Stimulated activated CD4-positive, alpha-beta T cell treated with anti-CD3 and anti-CD28 coated beads, Interleukin-4, amount 100 ng/mL, for 48 hours (primary cell): Measurements from ENCODE around the gene TEX264.

Experiments used
- DNase-seq, 2 donors: peaks; one replicate each; pipeline ENCODE4 v3.0.0-alpha.2; 2020; ENCODE audit warnings: low read depth in 2 of 2

TEX264 gene

DNA sequence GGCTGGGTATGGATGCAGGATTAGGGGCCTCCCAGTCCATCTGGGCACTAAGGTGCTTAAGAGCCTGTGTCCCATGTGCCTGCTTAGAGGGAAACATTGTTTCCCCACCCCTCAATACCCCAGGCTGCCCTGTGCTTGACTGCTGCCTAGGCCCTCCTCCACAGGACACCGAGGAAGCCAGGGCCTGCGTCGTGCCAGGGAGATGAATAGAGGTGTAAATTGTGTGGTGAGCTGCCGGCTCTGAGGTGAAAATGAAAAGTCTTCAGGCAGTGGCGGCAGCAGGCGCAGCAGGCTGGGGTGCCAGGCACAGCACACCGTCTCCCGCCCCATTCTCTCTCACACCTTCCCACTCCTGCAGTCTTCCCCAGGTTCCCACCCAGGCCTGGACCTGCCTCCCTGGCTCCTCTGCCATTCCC is 21.9 kb downstream of the TEX264 start:
- no peak for DNase-seq

DNA sequence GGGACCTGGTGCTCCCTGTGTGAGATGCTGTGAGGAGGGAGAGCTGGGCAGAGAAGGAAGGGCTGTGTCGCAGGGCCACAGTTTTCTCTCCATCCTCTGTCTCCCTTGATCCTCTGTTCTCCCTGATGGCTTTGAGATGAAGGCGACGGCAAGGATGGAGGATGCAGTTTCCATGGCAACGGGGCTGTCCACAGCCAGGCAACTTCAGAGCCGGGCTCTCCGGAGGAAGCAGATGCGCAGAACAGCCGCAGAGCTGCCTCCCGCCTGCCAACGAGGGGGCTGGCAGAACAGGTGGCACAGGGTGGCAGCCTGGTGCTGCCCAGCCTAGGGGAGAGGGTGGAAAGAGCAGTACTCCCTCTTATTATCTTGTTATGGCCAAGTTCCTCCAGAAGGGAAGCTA is 25.9 kb downstream of the TEX264 start:
- DNase-seq = no peak

DNA sequence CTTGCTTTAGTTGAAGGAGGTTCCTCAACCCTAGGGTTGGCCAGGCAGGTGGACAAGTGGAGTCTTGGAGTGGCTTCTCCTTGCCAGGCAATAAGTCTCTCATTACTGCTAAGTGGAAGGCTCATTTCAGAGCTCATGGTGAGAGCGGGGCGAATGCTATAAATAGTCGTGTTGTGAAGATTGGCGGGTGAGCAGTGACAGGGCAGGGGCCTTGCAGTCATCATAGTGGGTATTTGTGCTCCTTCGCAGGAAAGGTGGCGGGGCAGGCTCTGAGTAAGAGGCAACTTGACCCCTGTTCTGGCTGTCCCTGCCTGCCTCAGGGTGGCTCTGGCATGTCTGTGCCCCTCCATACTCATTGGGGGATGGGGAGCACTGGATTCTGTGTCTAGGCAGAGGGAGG is 27.2 kb downstream of the TEX264 start:
- no peak for DNase-seq

GRCh38 chr3:51700403-51700802 is 29.4 kb downstream of the TEX264 start:
- no peak for DNase-seq

DNA sequence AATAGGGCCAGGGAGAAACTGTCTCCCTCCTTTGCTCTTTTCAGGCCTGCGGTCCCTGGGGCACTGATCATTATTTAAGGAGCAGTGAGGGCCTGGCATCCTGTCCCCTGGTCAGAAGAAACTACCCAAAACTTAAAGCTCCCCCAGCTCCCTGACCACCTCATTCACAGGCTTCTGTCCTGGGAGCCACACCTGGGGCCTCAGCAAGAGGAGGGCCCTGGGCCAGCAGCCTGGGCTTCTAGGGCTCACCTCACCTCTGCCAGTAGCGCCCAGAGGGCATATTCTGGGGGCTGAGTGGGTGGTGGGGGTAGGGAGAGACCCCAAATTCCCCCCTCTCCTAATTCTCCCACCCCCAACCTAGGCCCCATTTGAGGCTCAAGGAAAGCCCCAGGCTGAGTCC is 31.1 kb downstream of the TEX264 start:
- DNase-seq = no peak

DNA sequence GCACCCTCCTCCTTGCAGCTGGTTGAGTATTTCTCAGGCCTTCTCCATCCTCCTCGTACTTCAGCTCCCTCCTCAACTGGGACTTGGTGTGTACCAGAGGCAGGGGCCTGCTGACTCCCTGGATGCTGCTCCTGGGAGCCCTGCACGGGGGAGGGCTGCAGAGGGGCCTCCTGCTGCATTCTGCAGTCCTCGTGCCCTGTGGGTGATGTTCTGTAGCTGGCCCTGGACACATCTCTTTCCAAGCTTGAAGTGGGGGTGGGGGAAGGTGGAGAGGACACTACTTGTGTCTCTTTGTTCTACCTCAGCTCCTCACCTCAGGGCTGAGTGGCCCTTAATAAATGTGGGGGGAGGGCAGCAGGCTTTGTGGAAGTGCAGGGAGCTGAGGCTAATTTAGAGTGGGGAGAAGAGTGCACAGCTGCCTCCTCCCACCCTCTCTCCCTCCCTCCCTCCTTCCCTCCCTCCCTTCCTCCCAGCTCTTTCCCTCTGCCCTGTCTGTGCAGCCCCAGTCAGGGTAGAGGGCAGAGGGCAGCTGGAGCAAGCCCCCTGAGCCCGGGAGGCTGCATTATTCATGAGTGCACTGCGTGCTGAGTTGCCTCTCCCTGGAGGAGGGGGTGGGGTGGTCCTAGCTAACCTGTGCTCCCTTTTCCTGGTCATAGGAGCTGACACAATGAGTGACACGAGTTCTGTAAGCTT is 32.2 kb downstream of the TEX264 start:
- no peak for DNase-seq

DNA sequence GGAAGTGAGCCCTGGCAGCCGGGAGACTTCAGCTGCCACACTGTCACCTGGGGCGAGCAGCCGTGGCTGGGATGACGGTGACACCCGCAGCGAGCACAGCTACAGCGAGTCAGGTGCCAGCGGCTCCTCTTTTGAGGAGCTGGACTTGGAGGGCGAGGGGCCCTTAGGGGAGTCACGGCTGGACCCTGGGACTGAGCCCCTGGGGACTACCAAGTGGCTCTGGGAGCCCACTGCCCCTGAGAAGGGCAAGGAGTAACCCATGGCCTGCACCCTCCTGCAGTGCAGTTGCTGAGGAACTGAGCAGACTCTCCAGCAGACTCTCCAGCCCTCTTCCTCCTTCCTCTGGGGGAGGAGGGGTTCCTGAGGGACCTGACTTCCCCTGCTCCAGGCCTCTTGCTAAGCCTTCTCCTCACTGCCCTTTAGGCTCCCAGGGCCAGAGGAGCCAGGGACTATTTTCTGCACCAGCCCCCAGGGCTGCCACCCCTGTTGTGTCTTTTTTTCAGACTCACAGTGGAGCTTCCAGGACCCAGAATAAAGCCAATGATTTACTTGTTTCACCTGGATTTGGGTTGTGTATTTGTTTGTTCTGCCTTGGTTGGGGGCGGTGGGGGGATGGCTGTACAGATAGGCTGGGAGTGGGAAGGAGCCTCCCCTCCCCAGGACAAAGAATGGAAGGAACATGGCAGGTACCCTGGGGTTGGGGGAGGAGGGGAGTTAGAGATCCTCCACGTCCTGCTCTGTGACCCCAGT is 32.9 kb downstream of the TEX264 start:
- DNase-seq = no peak

DNA sequence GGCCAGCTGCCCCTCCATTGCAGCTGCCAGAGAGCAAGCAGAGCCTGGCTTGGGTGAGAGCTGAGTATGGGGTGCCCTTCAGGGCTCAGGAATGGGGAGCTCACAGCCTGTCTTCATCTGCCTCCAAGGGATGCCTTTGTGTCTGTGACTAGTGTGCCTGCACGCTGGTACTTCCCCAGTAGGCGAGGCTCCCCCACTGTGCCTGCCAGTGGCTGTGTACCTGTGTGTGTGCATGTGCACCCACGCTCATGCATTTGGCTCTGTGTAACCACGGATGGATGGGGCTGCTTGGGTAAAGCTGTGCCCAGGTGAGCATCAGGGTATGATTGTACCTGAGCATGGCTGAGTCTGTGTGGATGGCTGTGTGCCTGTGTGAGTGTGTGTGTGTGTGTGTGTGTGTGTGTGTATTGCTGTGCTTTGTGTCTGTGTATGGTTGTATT is 33.5 kb downstream of the TEX264 start:
- DNase-seq = no peak

DNA sequence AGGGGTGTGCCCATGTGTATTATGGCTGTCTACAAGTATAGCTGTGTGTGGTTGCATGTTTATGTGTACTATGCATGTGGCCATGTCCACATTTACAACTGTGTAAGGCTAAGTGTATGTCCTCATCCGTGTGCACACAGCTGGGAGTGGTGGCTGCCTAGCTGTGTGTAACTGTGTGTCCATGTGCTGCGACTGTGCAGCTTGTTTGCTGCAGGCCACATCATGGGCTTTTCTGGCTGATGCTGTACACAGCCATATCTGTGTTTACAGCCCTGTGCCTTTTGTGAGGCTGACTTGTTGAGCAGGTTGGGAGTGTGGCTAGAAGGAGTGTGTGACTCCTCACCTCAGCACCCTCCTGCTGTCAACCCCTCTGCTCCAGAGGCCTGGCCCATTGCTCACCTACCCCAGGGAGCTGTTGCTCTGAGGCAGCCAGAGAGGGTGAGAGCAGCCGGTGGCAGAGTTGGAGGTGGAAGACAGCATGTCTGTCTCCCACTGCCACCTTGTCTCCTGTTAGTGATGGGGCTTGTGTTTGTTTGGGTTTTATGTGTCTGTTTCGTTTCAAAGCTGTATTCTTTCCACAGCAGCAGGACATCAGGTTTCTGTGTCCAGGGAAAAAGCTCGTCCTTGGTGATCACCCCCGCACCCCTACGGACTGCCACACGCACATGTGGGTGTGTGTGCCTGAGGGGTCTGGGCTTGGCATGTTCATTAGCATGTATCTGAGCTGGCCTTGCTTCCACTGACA is 34.4 kb downstream of the TEX264 start:
- DNase-seq = no peak

- no peak for DNase-seq
Observed at GRCh38 chr3:51706021-51706485, 35.0 kb downstream of the TEX264 start.

DNA sequence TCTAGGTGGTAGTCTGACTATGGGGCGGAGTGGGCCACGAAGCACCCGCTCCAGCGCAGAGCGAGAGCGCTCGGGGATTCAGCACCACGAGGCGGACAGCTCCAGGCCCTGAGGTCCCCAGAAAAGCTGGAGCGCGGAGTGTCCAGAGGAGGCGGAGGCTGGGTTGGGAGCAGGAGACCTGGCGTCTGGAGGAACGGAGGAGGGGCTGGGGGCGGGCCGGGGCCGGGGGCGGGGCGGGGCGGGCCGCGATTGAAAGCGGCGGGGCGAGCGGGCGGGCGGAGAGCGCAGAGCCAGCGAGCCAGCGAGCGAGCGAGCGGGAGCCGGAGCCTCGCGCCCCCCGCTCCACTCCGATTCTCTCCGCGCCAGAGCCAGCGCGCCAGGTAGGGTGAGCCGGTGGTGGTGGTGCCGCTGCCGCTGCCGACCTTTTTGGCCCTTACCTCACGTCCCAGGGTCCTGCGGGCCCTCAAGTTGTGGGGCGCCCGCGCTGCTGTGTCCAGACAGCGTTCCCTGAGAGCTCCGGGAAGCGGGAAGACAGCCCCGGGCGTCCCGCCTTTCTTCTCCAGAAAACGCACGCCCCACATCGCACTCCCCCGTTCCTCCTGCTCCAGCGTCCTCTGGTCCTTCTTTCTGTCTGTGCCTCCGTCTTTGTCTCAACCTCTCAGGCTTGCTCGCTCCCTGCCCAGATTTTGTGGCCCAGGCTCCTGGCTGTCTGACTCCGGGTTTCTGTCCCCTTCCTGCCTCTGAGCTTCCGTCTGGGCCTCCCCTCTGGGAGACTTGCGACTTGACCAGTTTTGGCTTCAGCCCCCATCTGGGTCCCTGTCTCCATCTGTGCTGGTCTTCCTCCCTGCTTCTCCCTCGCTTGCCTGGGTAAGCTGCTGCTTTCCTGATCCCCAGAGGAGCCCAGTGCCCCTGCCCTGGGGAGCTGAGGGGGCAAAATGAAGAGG is 36.0 kb downstream of the TEX264 start, which contains the start of gene GRM2:
Gene GRM2, plus strand, starts transcription at position 281 of the 944 bp plus-strand sequence. CDS start 1,916 bp downstream, outside the sequence.
- no peak for DNase-seq

GRCh38 chr3:51708216-51708845 is 37.3 kb downstream of the TEX264 start:
- no peak for DNase-seq

GRCh38 chr3:51709004-51709420 is 38.0 kb downstream of the TEX264 start:
- DNase-seq = no peak

DNA sequence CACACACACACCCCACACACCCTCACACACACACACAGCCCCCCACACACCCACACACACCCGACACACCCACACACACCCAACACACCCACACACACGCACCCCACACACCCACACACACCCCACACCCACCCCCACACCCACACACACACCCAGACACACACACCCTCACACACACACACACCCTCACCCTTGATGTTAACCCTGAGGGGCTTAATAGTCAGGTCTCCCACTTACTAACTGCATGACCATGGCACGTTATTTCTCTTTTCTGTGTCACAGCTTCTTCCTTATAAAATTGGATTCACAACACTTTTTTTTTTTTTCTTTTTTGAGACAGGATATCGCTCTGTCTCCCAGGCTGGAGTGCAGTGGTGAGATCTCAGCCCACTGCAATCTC is 38.6 kb downstream of the TEX264 start:
- DNase-seq = no peak

- no peak for DNase-seq
Observed at GRCh38 chr3:51710631-51711351, 39.7 kb downstream of the TEX264 start.

DNA sequence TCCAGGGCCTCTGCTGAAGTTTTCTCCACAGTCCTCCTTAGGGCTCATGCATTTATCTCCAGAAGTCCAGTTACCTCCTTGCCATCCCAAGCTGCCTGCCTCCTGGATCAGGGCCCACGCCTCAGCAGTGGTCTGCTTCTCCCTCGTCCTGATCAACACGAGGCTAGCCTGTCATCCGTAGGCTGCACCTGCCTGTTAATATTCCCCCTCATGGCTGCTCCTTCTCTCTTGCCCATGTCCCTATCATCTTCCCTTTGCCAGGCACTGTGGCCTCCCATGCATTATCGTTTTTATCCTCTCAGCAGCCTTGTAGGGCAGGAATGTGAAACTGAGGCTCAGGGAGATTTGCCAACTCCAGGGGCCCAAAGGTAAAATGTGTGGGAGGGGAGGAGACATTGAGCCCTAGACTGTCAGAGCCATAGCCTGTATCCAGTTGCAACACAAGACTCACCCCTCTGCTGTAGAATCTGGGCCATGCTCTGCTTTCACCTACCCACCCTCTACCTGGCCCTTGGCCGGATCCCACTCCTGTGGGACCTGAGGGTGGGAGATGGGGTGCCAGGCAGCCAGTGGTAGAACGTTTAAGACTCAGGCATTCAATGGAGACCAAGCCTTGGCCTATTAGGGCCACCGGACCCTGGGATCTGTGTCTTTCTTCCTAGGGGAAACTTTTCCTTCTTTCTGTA is 40.4 kb downstream of the TEX264 start:
- DNase-seq = no peak

DNA sequence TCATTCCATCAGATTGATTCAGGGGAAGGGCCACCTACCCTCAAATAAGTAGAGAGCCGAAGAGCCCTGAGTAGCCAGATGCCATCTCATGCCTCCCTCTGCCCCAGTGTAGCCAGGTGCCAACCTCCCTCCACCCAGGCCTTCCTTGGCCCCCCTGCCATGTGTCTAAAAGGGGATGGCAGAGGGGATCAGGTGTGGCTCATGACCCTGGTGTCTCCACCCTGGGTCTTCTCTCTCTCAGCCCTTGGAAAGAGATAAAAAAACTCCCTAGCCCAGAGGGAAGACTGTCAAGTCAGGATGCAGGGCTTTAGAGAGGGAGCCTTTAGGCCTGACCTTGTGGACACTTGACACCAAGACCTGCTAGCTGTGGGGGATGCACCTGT is 41.0 kb downstream of the TEX264 start:
- no peak for DNase-seq

DNA sequence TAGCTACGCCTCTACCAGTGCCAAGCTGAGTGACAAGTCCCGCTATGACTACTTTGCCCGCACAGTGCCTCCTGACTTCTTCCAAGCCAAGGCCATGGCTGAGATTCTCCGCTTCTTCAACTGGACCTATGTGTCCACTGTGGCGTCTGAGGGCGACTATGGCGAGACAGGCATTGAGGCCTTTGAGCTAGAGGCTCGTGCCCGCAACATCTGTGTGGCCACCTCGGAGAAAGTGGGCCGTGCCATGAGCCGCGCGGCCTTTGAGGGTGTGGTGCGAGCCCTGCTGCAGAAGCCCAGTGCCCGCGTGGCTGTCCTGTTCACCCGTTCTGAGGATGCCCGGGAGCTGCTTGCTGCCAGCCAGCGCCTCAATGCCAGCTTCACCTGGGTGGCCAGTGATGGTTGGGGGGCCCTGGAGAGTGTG is 41.5 kb downstream of the TEX264 start:
- DNase-seq = no peak

DNA sequence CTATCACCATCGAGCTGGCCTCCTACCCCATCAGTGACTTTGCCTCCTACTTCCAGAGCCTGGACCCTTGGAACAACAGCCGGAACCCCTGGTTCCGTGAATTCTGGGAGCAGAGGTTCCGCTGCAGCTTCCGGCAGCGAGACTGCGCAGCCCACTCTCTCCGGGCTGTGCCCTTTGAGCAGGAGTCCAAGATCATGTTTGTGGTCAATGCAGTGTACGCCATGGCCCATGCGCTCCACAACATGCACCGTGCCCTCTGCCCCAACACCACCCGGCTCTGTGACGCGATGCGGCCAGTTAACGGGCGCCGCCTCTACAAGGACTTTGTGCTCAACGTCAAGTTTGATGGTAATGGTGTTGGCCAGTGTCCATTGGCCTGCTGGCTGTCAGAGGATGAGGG is 41.9 kb downstream of the TEX264 start:
- DNase-seq = no peak
